GM13976 (cell line): ENCODE results near the gene CD47.

Experiments used
- DNase-seq: peaks from one replicate; pipeline ENCODE4 v3.0.0; 2012; ENCODE audit warnings: low spot score
- in situ Hi-C: fragments of 300-500 bp; cut with MboI; formaldehyde crosslinking; loops from one replicate; pipeline ENCODE4 v1.12.0; 2022; ENCODE audit warnings: low sequenced_read_pairs, mixed read lengths, inconsistent platforms; ENCODE audit not compliant: unreplicated experiment
- TF ChIP-seq, protein P1 (sequence below): IDR thresholded peaks from 2 replicates; pipeline ENCODE4 v1.5.1; 2012; ENCODE audit warnings: borderline replicate concordance, mild to moderate bottlenecking; ENCODE audit not compliant: insufficient read depth; ENCODE audit errors: extremely low read depth, missing control alignments, control extremely low read depth

CD47 gene

DNA sequence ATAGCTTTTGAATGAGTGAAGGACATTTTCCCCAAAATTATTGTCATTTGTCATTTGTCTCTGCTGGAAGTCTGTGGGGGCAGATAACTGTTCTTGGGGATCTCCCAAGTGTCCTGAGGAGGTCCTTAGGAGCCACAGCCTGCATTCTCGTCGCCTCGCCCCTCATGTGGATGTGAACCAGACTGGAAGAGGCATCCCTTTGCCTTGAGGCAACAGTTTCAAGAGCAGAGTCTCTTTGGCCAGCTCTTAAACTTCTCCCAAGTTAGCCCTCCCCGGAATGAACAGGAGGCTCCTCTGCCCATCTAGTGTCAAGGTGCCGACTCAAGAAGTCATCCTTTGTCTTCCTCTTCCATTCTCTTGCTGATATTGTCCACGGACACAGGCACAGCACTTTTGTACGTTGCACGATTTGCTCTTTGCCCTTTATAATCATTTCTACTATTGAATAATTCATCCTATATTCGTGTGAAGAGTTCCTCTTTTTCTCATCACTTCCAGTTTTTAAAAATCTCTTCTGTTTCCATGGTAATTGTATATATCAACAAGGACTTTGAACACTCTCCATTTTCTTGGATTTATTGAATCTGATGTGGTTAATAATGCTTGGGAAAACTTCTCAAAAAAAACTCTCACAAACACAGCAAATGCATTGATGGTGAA, 40.8 kb upstream of the CD47 start:
- DNase-seq: no peak
- TF ChIP-seq, protein P1, sequence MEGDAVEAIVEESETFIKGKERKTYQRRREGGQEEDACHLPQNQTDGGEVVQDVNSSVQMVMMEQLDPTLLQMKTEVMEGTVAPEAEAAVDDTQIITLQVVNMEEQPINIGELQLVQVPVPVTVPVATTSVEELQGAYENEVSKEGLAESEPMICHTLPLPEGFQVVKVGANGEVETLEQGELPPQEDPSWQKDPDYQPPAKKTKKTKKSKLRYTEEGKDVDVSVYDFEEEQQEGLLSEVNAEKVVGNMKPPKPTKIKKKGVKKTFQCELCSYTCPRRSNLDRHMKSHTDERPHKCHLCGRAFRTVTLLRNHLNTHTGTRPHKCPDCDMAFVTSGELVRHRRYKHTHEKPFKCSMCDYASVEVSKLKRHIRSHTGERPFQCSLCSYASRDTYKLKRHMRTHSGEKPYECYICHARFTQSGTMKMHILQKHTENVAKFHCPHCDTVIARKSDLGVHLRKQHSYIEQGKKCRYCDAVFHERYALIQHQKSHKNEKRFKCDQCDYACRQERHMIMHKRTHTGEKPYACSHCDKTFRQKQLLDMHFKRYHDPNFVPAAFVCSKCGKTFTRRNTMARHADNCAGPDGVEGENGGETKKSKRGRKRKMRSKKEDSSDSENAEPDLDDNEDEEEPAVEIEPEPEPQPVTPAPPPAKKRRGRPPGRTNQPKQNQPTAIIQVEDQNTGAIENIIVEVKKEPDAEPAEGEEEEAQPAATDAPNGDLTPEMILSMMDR: no peak
- in situ Hi-C loops: no loop called here

DNA sequence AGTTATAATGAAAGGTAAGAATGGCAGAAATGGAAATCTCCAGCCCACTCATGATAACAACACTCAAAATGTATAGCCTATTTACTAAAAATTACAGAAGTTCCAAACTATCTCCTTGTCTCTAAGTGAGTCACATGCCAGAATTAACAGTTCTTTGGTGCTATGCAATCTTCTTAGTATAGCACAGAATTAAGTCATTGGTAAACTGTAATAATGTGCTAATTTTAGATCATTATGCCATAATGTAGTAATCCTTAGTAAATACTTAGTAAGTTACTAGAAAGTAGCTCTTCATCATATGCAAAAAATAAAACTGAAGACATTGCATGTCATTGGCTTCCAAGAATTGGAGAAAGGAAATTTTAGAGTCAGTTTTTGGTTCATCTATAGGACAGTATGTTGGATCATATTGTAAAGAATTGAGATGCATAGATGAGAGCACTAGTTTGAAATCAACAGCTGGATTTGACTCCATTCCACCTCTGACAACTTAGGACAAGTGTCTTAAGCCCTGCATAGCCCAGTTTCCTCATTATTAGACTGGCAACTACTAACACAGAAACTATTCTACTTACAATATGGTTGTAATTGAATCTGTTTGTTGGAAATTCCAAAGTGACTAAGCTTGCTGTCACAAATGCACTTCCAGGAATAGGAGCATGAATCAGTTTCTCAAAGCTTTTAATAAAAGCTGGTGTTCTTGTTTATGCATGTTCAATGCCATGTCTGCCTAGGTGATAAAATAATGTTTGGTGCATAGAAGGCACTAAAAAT, 40.1 kb upstream of the CD47 start:
- in situ Hi-C loops: no loop called here
- DNase-seq: no peak
- TF ChIP-seq, protein P1: no peak

DNA sequence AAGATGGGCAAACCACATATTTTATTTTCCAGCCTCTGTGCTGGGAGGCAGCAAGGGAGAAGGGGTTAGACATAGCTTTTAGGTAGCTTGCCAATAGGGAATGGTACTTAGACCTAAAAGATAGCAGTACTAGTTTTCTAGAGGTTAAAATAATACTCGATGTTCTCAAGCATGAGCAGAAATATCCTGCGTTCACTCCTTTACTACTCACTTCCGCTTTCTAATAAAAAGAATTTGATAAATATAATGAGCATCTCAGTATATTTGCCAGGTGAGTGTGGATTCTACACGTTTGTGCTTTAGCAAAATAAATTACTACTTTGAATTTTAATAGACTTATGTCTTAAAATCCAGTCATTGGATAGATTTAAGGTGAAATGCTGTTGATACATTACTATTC, 39.4 kb upstream of the CD47 start:
- TF ChIP-seq, protein P1: no peak
- DNase-seq: no peak
- in situ Hi-C loops: no loop called here

DNA sequence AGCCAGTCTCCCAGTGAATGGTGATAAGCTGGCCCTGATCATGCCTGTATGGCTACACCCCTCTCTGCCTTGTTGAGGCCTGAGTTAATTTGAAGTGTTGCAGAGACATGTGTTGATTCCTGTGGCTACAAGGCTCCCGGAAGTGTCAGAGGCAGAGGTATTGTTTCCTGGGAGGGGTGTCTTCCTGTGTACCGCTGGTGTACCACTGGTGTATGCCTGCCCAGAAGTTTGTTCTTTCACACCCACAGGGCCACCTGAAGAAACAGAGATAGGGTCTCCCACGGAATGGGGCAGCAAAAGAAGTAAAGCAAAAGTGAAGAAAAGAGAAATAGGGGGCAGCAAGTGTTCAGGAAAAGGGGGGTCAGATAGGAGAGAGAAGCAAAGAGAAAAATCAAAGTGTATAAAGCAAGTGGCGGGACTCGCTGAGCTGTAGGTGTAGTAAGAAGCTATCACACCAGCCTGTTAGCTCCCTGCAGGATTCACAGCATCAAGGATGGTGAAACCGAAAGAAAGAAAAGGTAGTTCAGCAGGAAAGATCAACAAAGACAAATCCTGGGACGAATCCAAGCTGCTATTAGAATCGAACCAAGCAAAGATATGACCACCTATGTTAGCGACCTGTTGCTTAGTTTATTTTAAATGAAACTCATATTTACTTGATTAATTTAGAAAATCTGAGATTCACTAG, 36.6 kb upstream of the CD47 start:
- in situ Hi-C loops: no loop called here
- DNase-seq: no peak
- TF ChIP-seq, protein P1: no peak

DNA sequence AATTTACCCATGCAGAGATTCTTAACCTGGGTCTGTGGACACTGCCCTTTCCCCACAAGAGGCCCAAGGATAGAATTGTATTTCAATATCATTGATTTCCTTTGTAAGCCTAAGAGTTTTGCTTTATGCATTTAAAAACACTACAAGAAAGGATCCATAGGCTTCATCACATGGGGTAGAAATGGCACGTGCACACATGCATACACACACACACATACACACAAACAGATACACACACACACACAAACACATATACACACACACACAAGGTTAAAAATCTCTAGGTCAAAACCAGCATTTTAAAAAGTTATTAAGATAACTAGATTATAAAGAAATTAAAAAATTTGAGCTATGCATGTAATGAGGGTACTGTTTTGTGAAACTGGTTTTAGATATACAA, 35.5 kb upstream of the CD47 start:
- no peak for DNase-seq
- TF ChIP-seq, protein P1: no peak
- in situ Hi-C loops: no loop called here

DNA sequence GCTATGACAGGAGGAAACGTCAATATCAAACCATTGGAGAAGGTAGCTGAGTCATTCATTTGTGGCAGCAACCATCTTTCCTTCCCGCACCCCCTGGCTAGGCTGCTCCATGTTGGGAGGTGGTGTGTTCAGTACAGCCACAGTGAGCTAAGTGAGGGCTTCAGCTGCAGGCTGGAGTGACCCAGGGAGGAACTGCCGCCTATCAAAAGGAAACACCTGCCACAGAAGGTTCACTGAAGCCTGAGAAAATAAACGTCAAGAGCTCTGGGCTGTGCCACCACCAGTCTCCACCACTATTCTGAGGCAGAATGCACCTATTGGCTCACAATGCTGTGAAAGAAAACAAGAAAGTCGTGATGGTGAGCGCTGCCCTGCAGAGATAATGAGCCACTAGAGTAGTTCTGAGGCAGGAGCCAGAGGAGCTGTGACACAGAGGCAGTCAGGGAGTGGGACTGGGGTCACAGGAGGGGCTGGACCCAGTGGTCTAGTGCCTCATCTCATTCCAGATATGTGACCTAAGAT, 34.8 kb upstream of the CD47 start:
- TF ChIP-seq, protein P1: no peak
- in situ Hi-C loops: no loop called here
- no peak for DNase-seq
